ENCODE data around the gene TMEM139.
A peak's percentile ranks its signal among the peaks of the same experiment; 100 is the strongest.

Gene TMEM139

GRCh38 chr7:143284591-143285469, at the start of gene TMEM139:
TMEM139 (plus strand) TSS chr7:143284958; CDS start chr7:143285958, 1,000 bp downstream.
- DNase-seq (ENCODE audit: low spot score): no peak

- DNase-seq (ENCODE audit: low spot score): no peak
Observed at GRCh38 chr7:143235561-143235960, 49.2 kb upstream of the TMEM139 start.

GRCh38 chr7:143236408-143236990, 48.3 kb upstream of the TMEM139 start:
- no peak for DNase-seq (ENCODE audit: low spot score)

- DNase-seq (ENCODE audit: low spot score): no peak
Observed at GRCh38 chr7:143237366-143237765, 47.4 kb upstream of the TMEM139 start.

GRCh38 chr7:143238289-143238980, 46.3 kb upstream of the TMEM139 start:
- no peak for DNase-seq (ENCODE audit: low spot score)

DNA sequence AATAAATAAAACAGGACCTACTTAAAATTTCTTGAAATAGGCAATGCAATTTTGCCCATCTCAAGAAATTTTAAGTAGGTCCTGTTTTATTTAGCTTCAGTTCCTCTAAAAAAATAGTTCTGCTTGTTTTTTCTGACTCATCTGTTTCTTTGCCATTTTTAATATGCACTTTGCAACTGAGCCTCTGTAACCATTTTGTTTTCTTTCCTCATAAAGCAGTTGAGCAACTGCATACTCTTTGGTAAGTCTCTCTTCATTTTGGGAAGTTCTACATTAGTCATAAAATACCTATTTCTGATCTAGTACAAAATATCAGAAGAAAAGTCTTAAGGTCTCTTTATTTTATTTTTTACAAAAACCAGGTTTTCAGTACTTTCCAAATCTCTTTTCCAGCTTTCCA, 44.9 kb upstream of the TMEM139 start:
- no peak for DNase-seq (ENCODE audit: low spot score)

GRCh38 chr7:143240291-143241168, 44.2 kb upstream of the TMEM139 start:
- DNase-seq (ENCODE audit: low spot score): peak; percentile 87

GRCh38 chr7:143242306-143242705, 42.5 kb upstream of the TMEM139 start:
- no peak for DNase-seq (ENCODE audit: low spot score)

- no peak for DNase-seq (ENCODE audit: low spot score)
Observed at GRCh38 chr7:143243111-143243510, 41.6 kb upstream of the TMEM139 start.

- DNase-seq (ENCODE audit: low spot score): no peak
Observed at GRCh38 chr7:143243614-143244013, 41.1 kb upstream of the TMEM139 start.

- DNase-seq (ENCODE audit: low spot score): no peak
Observed at GRCh38 chr7:143244321-143244720, 40.4 kb upstream of the TMEM139 start.

DNA sequence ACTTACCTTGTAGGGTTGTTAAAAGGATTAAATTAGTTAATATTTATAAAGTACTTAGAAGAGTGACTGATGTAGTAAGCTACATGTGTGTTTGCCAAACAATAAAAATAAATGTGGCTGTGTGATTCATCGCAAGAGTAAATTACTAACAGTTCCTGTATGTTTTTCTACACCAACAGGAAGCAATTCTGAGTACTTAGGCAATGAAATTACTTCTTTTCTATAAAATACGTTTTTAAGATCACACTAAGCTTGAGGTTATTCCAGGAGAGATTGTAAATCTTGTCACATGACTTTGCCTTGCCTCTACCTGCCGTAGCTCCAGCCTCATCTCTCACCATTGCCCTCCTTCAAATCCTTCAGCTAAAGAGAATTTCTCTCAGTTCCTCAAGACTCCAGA, 39.6 kb upstream of the TMEM139 start:
- DNase-seq (ENCODE audit: low spot score): no peak

- DNase-seq (ENCODE audit: low spot score): no peak
Observed at GRCh38 chr7:143247372-143247771, 37.4 kb upstream of the TMEM139 start.

DNA sequence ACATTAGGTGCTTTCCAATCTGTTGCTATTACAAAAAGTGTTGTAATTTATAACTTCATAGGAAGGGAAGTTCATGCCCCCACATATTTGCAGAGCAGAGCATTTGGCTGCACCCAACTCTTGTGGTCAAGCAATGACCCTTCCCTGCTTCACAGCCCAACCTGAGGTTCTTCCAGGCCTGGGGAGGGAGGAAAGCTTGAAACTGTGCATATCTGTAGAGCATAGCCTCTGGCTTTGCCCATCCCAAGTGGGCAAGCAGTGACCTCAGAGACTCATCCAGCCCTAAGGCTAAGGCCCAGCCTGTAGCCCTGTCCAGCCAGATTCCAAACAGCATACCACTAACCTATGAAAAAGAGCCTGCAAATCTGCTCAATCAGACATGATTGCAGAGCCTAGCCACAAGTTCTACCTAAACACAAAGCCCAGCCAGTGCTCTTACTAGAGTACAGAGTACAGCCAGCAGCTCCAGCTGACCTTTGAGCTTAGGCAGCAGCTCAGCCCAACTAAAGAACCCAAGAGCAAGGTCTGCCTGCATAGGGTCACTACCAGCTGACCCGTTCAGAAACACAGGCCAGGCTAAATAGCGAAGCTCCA, 35.9 kb upstream of the TMEM139 start:
- no peak for DNase-seq (ENCODE audit: low spot score)

DNA sequence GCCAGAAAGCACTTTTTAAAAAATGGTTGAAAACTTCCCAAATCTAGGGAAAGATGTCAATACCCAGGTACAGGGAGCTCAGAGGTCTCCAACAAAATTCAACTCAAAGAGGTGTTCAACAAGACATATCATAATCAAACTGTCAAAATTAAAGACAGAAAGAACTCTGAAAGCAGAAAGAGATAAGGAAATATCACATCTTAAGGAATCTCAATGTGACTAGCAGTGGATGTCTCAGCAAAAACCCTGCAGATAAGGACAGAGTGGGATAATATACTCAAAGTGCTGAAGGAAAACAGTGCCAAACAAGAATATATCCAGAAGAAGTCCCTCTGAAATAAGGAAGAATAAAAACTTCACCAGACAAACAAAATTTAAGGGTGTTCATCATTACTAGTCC, 34.6 kb upstream of the TMEM139 start:
- DNase-seq (ENCODE audit: low spot score): no peak

DNA sequence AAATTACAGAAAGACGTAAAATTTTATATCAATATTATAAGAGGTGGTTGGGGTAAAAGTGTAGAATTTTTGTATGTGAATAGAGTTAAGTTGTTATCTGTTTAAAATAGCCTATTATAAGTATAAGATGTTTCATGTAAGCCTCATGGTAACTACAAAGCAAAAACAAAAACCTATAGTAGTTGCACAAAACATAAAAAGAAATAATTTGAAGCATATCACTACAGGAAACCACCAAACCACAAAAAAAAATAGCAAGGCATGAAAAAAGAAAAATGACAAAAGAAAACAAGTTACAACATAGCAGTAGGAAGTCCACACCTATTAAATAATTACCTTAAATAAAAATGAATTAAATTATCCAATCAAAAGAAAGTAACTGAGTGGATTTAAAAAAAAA, 33.9 kb upstream of the TMEM139 start:
- no peak for DNase-seq (ENCODE audit: low spot score)

GRCh38 chr7:143252006-143252405, 32.8 kb upstream of the TMEM139 start:
- DNase-seq (ENCODE audit: low spot score): no peak

DNA sequence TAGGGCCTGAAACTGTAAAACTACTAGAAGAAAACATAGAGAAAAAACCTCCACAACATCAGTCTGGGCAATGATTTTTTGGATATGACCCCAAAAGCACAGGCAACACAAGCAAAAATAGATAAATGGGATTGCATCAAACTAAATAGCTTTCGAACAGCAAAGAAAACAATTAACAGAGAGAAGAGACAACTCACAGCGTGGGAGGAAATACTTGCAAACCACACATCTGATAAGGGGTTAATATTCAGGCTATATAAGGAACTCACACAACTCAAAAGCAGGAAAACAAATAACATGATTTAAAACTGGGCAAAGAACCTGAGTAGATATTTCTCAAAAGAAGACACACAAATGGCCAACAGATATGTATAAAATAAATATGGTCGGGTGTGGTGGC, 29.2 kb upstream of the TMEM139 start:
- DNase-seq (ENCODE audit: low spot score): no peak

GRCh38 chr7:143256325-143256724, 28.4 kb upstream of the TMEM139 start:
- DNase-seq (ENCODE audit: low spot score): peak; percentile 17

DNA sequence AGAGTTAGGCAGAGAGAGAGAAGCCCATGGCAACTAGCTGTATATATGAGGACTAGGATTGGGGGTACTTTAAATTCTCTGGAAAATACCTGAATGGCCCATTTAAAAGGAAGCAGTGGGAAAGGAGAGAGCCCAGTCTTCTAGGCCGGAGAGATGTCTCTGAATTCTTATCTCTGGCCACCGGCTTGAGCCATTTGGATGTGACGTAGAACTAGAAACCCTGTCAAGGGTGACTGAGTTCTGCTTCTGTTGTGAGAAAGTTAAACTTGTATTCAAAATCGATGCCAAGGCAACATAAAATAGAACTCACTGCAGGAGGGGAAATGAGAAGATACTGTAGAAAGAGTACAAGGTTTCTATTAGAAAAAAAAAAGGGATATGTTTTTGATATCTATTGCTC, 27.8 kb upstream of the TMEM139 start:
- peak; percentile 56 for DNase-seq (ENCODE audit: low spot score)

GRCh38 chr7:143257501-143257900, 27.3 kb upstream of the TMEM139 start:
- DNase-seq (ENCODE audit: low spot score): no peak

GRCh38 chr7:143258831-143259230, 25.9 kb upstream of the TMEM139 start:
- peak; percentile 25 for DNase-seq (ENCODE audit: low spot score)

All from NAMALWA (cell line).